Astrocyte of the hippocampus (primary cell): ENCODE data around the gene CAST.

Experiments used
- DNase-seq: peaks from one replicate; pipeline ENCODE4 v3.0.0; 2011; ENCODE audit warnings: low read depth, low spot score

CAST gene

GRCh38 chr5:96645091-96645490 lies 17.1 kb upstream of the CAST start:
- DNase-seq: no peak

- no peak for DNase-seq
These were observed 14.2 kb upstream of the CAST start for GRCh38 chr5:96648023-96648422.

- no peak for DNase-seq
These were observed 13.6 kb upstream of the CAST start for GRCh38 chr5:96648593-96648992.

- no peak for DNase-seq
These were observed 12.9 kb upstream of the CAST start for GRCh38 chr5:96649251-96649662.

- DNase-seq: no peak
These were observed 12.3 kb upstream of the CAST start for GRCh38 chr5:96649681-96650540.

- no peak for DNase-seq
These were observed 11.1 kb upstream of the CAST start for GRCh38 chr5:96651047-96651446.

GRCh38 chr5:96651948-96652753 lies 10.0 kb upstream of the CAST start:
- no peak for DNase-seq

GRCh38 chr5:96652769-96653454 lies 9.3 kb upstream of the CAST start:
- no peak for DNase-seq

GRCh38 chr5:96654209-96654608 lies 8.0 kb upstream of the CAST start:
- DNase-seq: no peak

- DNase-seq: no peak
These were observed 7.1 kb upstream of the CAST start for GRCh38 chr5:96655085-96655484.

GRCh38 chr5:96655506-96655905 lies 6.7 kb upstream of the CAST start:
- DNase-seq: no peak

GRCh38 chr5:96657068-96657467 lies 5.1 kb upstream of the CAST start:
- peak; percentile 93 for DNase-seq

GRCh38 chr5:96658272-96658671 lies 3.9 kb upstream of the CAST start:
- DNase-seq: peak; percentile 61

GRCh38 chr5:96659170-96659569 lies 3.0 kb upstream of the CAST start:
- DNase-seq: no peak

- DNase-seq: peak; percentile 63
These were observed 963 bp upstream of the CAST start for GRCh38 chr5:96660971-96661854.

GRCh38 chr5:96662725-96663518 lies 746 bp downstream of the CAST start:
- peak; percentile 96 for DNase-seq

- DNase-seq: no peak
These were observed 1.4 kb downstream of the CAST start for GRCh38 chr5:96663608-96664007.

GRCh38 chr5:96664669-96665068 lies 2.5 kb downstream of the CAST start:
- DNase-seq: no peak

- no peak for DNase-seq
These were observed 6.5 kb downstream of the CAST start for GRCh38 chr5:96668725-96669124.

GRCh38 chr5:96669909-96670308 lies 7.7 kb downstream of the CAST start:
- no peak for DNase-seq
